ENCODE data around the gene HIGD1B. TPM values are rescaled to one million over a fixed set of nuclear protein-coding genes. Genes with fewer than 3 reads are reported as not detected.
A peak's percentile ranks its signal among the peaks of the same experiment; 100 is the strongest.

The HIGD1B gene
- total and polyA plus RNA-seq, 9 of the 15 experiments (the other 6 are each of a cell fraction or from before 2014, with no cell fraction given) = not detected

GRCh38 chr17:44865231-44865660 is 17.6 kb downstream of the HIGD1B start (continued):
- TF ChIP-seq RREB1 (CRISPR knock-in tag; IDR thresholded peaks at IDR 0.05) = no peak
- no peak for TF ChIP-seq ZBTB26 (CRISPR knock-in tag; IDR thresholded peaks at IDR 0.05)
- 0 out of 2 replicates have a peak, but pooled peaks have one; percentile 14 for TF ChIP-seq EGR1 (conservative IDR thresholded peaks at IDR 0.05)
- peak; percentile 13; the same call in 1 of the 2 replicates for TF ChIP-seq POLR2AphosphoS5 (IDR thresholded peaks at IDR 0.05; ENCODE audit: control insufficient read depth, insufficient read depth, low read depth, low read length)
- no peak for TF ChIP-seq KAT8 (IDR thresholded peaks at IDR 0.05; ENCODE audit: low read depth)
- TF ChIP-seq GTF2E2 (tag; IDR thresholded peaks at IDR 0.05) = no peak
- TF ChIP-seq COPS2 (conservative IDR thresholded peaks at IDR 0.05) = no peak
- no peak for TF ChIP-seq NCOA2 (IDR thresholded peaks at IDR 0.05; ENCODE audit: partially characterized antibody in 2 of 2)
- TF ChIP-seq ZNF584 (CRISPR knock-in tag; IDR thresholded peaks at IDR 0.05; ENCODE audit: low read depth) = no peak
- no peak for TF ChIP-seq ZNF707 (CRISPR knock-in tag; conservative IDR thresholded peaks at IDR 0.05)

Data from K562 (cell line).